KBM-7 (cell line): ENCODE data around the gene TSKS.
A peak's percentile ranks its signal among the peaks of the same experiment; 100 is the strongest.

Source experiments
- DNase-seq: peaks from one replicate; pipeline ENCODE4 v3.0.0-alpha.2; 2015
- in situ Hi-C: fragments of 300-500 bp; cut with MboI; formaldehyde crosslinking; loops from 2 replicates; pipeline ENCODE4 v1.14.3; 2020; ENCODE audit warnings: low sequenced_read_pairs, low pct_unique_long_range_greater_than_20kb, mixed read lengths

TSKS gene

GRCh38 chr19:49763230-49763629 is at the start of gene TSKS:
Gene TSKS (minus strand): TSS chr19:49763306. CDS start chr19:49763247, 59 bp downstream.
- no peak for DNase-seq
- in situ Hi-C loops: no loop called here

- in situ Hi-C loops: no loop called here
- no peak for DNase-seq
Observed at GRCh38 chr19:49812452-49812996, 49.4 kb upstream of the TSKS start.

GRCh38 chr19:49811328-49811727 is 48.2 kb upstream of the TSKS start:
- in situ Hi-C loops: no loop called here
- DNase-seq: no peak

- in situ Hi-C loops: no loop called here
- DNase-seq: no peak
Observed at GRCh38 chr19:49809941-49810389, 46.9 kb upstream of the TSKS start.

- in situ Hi-C loops: no loop called here
- no peak for DNase-seq
Observed at GRCh38 chr19:49809160-49809940, 46.2 kb upstream of the TSKS start.

GRCh38 chr19:49808711-49809159 is 45.6 kb upstream of the TSKS start:
- DNase-seq: no peak
- in situ Hi-C loops: no loop called here

GRCh38 chr19:49807904-49808675 is 45.0 kb upstream of the TSKS start:
- in situ Hi-C loops: no loop called here
- DNase-seq: no peak

- in situ Hi-C loops: no loop called here
- DNase-seq: peak; percentile 73
Observed at GRCh38 chr19:49807058-49807903, 44.2 kb upstream of the TSKS start.

GRCh38 chr19:49806620-49806959 is 43.5 kb upstream of the TSKS start:
- no peak for DNase-seq
- in situ Hi-C loops: no loop called here

- in situ Hi-C loops: no loop called here
- no peak for DNase-seq
Observed at GRCh38 chr19:49805822-49806619, 42.9 kb upstream of the TSKS start.

- in situ Hi-C loops: no loop called here
- no peak for DNase-seq
Observed at GRCh38 chr19:49803529-49803856, 40.4 kb upstream of the TSKS start.

- in situ Hi-C loops: no loop called here
- DNase-seq: no peak
Observed at GRCh38 chr19:49802836-49803528, 39.9 kb upstream of the TSKS start.

- in situ Hi-C loops: no loop called here
- no peak for DNase-seq
Observed at GRCh38 chr19:49801966-49802661, 39.0 kb upstream of the TSKS start.

- DNase-seq: no peak
- in situ Hi-C loops: no loop called here
Observed at GRCh38 chr19:49801401-49801888, 38.3 kb upstream of the TSKS start.

GRCh38 chr19:49800771-49801170 is 37.7 kb upstream of the TSKS start:
- no peak for DNase-seq
- in situ Hi-C loops: no loop called here

GRCh38 chr19:49799798-49800376 is 36.8 kb upstream of the TSKS start:
- peak; percentile 15 for DNase-seq
- in situ Hi-C loops: no loop called here

GRCh38 chr19:49799271-49799797 is 36.2 kb upstream of the TSKS start:
- no peak for DNase-seq
- in situ Hi-C loops: no loop called here
